RWPE1 (cell line): ENCODE results near the gene URAD.

Experiments
- CTCF ChIA-PET: fragments of 350-600 bp; sonication (Branson Sonifier 250); formaldehyde crosslinking; extraction: SDS; loops from one replicate; lab custom pipeline; 2021; lab: Yijun Ruan, JAX
- POLR2A ChIA-PET: fragments of 400-600 bp; formaldehyde crosslinking; extraction: SDS; loops from one replicate; lab custom pipeline; 2020; ENCODE audit warnings: antibody characterized with exemption; ENCODE audit not compliant: low non-redundant PET; lab: Yijun Ruan, JAX
- DNase-seq: peaks from one replicate; pipeline ENCODE4 v3.0.0; 2012; ENCODE audit warnings: low spot score
- H3K27ac ChIP-seq: fragments of 450-650 bp; 2 replicates; pipeline ENCODE4 v1.5.1; 2017
- CTCF ChIP-seq: fragments of 450-650 bp; conservative IDR thresholded peaks from 2 replicates; pipeline ENCODE4 v1.5.1; 2017; ENCODE audit warnings: low read depth, mild to moderate bottlenecking

Gene URAD

DNA sequence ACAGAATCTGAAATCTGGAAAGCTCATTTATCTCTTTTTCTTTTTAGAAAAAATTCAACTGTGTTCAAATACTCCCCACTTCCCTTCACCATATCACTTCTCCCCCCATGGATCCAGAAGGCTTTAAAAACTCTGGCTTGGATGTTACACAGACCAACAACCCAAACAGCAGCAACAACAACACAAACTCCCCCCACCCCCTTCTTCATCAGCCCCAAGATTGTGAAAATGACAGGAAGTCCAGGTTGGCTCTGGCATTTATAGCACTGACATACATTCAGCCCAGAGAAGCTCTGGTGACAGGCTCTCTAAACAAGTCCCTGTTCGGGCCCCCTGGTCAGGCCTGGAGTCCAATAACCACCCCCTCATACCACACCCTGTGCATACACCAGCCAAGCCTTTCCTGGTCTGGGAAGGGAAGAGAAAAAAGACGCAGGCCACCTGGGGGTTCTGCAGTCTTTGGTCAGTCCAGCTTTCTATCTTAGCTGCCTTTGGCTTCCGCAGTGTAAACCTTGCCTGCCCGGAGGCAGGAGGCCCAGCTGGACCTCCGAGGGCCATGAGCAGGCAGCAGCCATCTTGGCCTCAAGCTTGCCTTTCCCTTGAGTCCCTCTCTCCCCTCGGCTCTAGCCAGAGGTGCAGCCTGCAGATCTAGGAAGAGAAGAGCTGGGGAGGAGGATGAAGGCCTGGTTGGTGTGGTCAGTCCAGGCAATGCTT, 26.2 kb downstream of the URAD start:
- no peak overlapping the region for H3K27ac ChIP-seq
- no peak for DNase-seq
- ChIA-PET CTCF (interaction anchor here (0.6 kb wide), 2 partner anchors 26 to 535 kb away, joined by 3 to 4 read pairs; partner anchors contain the start of gene URAD), POLR2A (no interaction called here)
- no peak for TF ChIP-seq CTCF

DNA sequence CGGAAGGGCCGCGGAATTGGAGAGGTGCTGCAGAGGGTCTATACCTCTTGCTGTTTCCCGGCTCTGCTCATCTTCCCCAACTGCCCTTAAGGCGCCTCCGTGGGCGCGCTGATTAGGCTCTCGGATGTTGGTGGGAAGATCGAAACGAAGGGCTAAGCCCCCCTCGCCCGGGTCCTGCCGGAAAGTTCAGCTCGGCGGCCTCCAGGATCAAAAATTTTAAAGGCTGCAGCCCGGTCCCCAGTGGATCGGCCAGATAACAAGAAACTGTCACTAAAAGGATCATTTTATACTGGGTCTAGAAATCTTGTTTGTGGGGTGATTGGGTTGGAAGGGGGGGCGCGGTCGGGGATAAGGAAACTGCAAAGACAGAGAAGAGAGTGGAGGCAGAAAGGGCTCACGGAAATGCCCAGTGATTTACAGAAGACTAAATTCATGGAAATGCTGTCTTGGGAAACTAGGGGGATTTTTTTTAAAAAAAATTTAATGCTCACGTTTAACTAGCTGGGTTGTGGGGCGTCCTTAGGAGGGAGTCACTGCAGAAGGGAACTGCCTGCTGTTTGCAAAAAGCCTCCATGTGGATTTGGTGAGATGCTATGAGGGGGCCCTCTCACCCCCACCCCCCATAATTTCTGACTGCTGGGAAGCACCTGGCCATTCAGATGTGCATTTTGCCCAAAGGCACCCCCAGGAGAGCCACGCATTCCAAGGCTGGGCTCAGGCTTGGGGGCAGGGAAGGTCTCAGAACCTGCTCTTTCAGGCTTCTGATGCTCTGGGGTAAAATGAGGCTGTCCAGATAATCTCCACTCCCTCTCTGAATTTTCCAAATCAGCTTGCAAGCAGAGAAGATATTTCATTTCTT, 27.0 kb downstream of the URAD start:
- DNase-seq, result no peak
- POLR2A ChIA-PET, result no interaction called here
- CTCF ChIA-PET, result interaction anchor here (0.5 to 0.9 kb wide), 4 partner anchors 7 to 327 kb away, joined by 4 read pairs; partner anchors contain the start of genes CDX2 and URAD
- no peak for TF ChIP-seq CTCF
- no peak overlapping the region for H3K27ac ChIP-seq

DNA sequence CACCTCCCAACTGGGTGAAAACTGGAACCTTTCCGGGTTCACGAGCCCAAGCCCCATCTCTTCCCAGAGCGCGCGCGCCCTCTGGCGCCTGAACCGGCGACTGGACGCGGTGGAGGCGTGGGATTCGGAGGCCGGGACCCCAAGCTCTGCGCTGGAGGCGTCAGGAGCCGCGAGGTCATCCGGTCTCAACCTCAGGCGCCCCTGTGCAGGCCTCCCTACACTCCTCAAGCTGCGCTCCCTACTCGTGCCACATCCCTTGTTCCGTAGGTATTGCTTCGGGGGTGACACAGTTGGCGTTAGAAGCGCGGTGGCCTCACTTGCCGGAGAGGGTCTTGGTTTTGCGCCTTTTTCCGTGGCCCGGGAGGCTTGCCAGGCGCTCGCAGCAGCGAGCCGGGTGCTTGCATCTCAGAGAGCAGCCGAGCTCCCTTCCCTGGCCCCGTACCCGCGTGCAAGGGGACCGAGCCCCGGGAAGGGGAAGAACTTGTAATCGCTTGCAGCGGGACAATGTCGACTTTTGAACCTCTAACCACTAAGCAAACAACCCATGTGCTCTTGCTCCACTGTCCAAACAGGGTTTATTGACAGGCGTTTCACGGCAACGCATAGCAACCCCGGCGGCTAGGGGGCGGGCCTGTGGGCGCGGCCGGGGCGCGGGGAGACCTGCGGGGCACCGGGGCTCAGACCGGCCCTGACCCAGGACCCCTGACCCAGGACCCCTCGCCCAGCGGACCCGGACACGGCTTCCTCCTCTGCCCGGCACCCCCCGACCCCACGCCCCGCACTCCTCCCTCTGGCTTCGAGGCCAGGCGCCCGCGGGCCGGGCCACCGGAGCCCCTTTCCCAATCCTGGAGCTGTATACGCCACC, 27.9 kb downstream of the URAD start:
- CTCF ChIA-PET, result interaction anchor here (0.5 to 1.1 kb wide), 5 partner anchors 8 to 1410 kb away, joined by 3 to 5 read pairs (median 4); partner anchors contain the start of gene CDX2
- DNase-seq, result peak; percentile 36
- no peak overlapping the region for H3K27ac ChIP-seq
- POLR2A ChIA-PET, result no interaction called here
- TF ChIP-seq CTCF, result peak; percentile 25; the same call in 1 of the 2 replicates

- ChIA-PET CTCF (interaction anchor here (0.5 to 1.1 kb wide), 4 partner anchors 130 to 1411 kb away, joined by 3 to 5 read pairs (median 4); no protein-coding TSS in a partner anchor), POLR2A (no interaction called here)
- no peak for DNase-seq
- TF ChIP-seq CTCF, result no peak
- H3K27ac ChIP-seq, result no peak overlapping the region
Measured at GRCh38 chr13:27959976-27960361, 28.5 kb downstream of the URAD start.

- CTCF ChIA-PET, result interaction anchor here (0.6 kb wide), 1 partner anchor 130 kb away, joined by 3 read pairs; no protein-coding TSS in a partner anchor
- no peak overlapping the region for H3K27ac ChIP-seq
- no peak for TF ChIP-seq CTCF
- POLR2A ChIA-PET, result no interaction called here
- no peak for DNase-seq
Measured at GRCh38 chr13:27956576-27957300, 31.8 kb downstream of the URAD start.
